GM12873 (cell line): ENCODE measurements around the gene SPATA31C1.

Source experiments
- TF ChIP-seq, protein P1 (sequence below): IDR thresholded peaks from 2 replicates; pipeline ENCODE4 v1.5.1; 2012; ENCODE audit warnings: low read depth, mild to moderate bottlenecking, moderate library complexity, low read length, control low read depth; ENCODE audit not compliant: insufficient read depth; ENCODE audit errors: missing control alignments

The SPATA31C1 gene

DNA sequence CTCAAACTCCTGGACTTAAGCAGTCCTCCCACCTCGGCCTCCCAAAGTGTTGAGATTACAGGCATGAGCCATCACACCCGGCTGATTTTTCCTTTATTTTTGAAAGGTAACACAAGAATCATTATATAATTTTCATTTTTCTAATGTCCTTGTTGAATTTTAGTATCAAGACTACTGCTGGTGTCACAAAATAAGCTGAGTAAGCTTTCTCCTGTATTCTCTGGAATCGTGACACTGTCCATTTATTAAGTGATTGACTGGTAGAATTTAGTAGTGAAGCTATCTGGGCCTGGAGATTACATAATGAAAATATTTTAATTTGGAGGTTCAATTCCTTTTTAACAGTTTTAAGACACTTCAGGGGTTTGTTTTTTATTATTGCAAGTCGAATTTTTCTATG lies 47.1 kb downstream of the SPATA31C1 start:
- TF ChIP-seq, protein P1, sequence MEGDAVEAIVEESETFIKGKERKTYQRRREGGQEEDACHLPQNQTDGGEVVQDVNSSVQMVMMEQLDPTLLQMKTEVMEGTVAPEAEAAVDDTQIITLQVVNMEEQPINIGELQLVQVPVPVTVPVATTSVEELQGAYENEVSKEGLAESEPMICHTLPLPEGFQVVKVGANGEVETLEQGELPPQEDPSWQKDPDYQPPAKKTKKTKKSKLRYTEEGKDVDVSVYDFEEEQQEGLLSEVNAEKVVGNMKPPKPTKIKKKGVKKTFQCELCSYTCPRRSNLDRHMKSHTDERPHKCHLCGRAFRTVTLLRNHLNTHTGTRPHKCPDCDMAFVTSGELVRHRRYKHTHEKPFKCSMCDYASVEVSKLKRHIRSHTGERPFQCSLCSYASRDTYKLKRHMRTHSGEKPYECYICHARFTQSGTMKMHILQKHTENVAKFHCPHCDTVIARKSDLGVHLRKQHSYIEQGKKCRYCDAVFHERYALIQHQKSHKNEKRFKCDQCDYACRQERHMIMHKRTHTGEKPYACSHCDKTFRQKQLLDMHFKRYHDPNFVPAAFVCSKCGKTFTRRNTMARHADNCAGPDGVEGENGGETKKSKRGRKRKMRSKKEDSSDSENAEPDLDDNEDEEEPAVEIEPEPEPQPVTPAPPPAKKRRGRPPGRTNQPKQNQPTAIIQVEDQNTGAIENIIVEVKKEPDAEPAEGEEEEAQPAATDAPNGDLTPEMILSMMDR = no peak

DNA sequence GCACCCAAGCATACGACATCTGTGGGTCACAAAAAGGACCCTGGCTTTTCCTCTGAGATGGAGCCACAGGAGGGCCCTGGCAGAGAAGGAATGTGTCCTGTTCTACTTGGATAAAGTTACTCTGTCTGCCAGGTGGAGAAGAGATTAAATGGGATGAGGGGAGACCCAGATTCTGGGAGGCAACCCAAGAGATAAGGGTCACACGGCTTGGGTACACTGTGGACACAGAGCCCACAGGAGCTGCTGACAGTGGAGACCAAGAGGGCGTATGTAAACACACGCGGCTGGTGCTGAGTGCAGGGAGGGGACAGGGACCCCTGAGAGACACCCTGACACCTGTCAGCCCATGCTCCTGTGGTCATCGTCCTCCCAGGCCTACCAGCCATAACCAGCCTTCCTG lies 50.4 kb downstream of the SPATA31C1 start:
- TF ChIP-seq, protein P1 = no peak

DNA sequence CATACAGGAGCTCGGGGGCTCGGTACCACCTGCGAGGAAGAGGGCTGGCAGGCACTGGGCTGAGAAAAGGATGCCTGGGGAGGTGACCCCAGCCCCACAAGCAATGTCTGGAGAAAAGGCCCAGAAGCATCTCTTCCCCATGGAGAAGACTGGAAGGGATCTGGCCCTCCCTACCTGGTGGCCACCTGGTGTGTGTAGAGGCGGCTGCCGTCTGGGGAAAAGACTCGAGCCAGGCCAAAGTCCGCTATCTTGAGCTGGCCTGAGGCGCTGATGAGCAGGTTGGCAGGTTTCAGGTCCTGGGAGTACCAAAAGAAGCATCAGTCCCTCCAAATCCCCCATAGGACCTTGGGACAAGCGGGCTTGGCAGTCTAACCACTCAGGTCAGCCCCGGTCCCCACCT lies 52.8 kb downstream of the SPATA31C1 start:
- TF ChIP-seq, protein P1 = no peak

DNA sequence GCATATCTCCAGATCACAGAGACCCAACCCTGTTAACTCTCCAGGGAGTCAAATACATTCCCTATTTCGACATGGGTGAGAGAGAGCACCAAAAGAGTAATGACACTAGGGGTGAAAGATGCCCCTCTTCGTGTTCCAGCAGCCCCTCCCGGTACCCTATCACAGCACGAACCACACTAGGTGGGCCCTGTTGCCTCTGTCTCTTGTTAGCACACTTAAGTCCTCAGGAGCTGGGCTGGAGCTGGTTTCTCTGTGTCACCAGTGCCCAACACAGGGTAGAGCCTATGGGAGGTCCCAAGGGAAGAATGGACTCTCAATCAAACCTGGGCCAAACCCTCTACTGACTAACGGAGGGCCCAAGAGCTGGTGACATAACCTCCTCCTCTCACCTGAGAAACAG lies 55.4 kb downstream of the SPATA31C1 start:
- TF ChIP-seq, protein P1 = no peak
